ENCODE data around the gene SAXO2. TPM values are rescaled to one million over a fixed set of nuclear protein-coding genes. Genes with fewer than 3 reads are reported as not detected.
A peak's percentile ranks its signal among the peaks of the same experiment; 100 is the strongest.
"Not testable (repeated sequence)": the region's sequence is repeated elsewhere in the genome, so short reads cannot be mapped to it uniquely, and the experiment has no call there.

The SAXO2 gene
- total and polyA plus RNA-seq, 12 donors = 0.25 to 4.5 (median 2.7) TPM

GRCh38 chr15:82315519-82316246 lies 53.1 kb downstream of the SAXO2 start:
- ATAC-seq = peak; percentile 51 to 89 (median 68)
- 47 to 64% methylated on average over 23 to 24 of the region's 24 CpGs for WGBS, 2 donors

DNA sequence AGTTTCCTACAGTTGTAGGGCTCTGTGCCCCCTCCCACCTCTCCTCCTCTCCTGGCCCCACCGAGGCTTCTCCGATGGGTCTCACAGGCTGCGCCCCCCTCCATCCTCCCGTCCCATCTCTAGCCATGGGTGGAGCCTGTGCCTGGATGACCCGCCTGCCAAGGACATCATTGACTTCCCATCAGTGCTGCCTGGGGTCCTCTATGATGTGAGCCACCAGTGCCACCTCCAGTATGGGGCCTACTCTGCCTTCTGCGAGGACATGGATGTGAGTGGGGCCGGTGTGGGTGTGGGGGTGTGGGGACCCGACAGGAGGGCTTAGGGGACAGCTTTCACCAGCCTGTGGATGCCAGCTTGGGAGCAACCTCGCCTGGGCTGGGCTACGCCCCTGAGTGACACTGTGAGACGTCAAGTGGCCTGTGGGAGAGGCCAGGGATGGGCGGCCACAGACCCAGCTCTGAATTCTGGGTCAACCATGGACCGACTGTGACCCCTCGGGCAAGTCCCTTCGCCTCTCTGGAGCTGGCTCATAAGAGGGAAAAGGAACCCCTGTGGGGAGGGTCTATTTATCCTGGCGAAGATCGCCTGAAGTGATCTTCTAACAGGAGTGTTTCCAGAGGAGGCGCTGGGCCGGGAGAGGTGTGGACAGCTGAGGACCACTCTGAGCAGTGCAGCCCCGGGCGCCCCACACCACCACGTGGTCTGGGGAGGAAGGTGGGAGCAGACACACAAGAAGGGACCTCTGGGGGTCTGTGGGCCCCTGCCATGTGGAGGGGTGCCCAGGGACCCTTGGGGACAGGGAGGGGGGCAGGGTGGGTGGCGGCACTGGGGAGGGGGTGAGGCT lies 53.9 kb downstream of the SAXO2 start:
- 88 to 93% methylated on average over 23 of the region's 23 CpGs for WGBS, 2 donors
- H3K36me3 ChIP-seq; H3K4me3 ChIP-seq; intact Hi-C loops (cut with DNase I); H3K27me3 ChIP-seq; DNase-seq; H3K27ac ChIP-seq; H3K9me3 ChIP-seq; H3K4me1 ChIP-seq: not testable (repeated sequence)
- ATAC-seq = peak in 1 of 8 donors; percentile 5

More at GRCh38 chr15:82315519-82316246, 53.1 kb downstream of the SAXO2 start:
- no peaks in the 10 kb centered on the region for H3K36me3 ChIP-seq
- TF ChIP-seq CTCF (IDR thresholded peaks at IDR 0.05) = no peak
- H3K27ac ChIP-seq = no peak overlapping the region
- H3K4me1 ChIP-seq = peaks cover 0 to 10% (median 0%) of the 10 kb centered on the region in 9 donors
- intact Hi-C loops (cut with DNase I) = no loop called here
- peaks cover 0 to 2% (median 0%) of the 10 kb centered on the region in 11 donors for H3K9me3 ChIP-seq
- H3K4me3 ChIP-seq = no peak overlapping the region
- DNase-seq = peak; percentile 52 to 60
- no peaks in the 10 kb centered on the region for H3K27me3 ChIP-seq

- WGBS, 2 donors = 84 to 85% methylated on average over 12 of the region's 12 CpGs
- Histone ChIP-seq H3K27me3 (no peaks in the 10 kb centered on the region), H3K27ac (no peak overlapping the region), H3K36me3 (no peaks in the 10 kb centered on the region), H3K4me3 (no peak overlapping the region), H3K4me1 (peaks cover 0 to 10% (median 0%) of the 10 kb centered on the region in 9 donors), H3K9me3 (no peaks in the 10 kb centered on the region)
- DNase-seq (no peak), ATAC-seq (no peak)
- intact Hi-C loops (cut with DNase I) = no loop called here
- TF ChIP-seq CTCF (IDR thresholded peaks at IDR 0.05) = no peak
These were observed 54.5 kb downstream of the SAXO2 start for GRCh38 chr15:82317091-82317489.

DNA sequence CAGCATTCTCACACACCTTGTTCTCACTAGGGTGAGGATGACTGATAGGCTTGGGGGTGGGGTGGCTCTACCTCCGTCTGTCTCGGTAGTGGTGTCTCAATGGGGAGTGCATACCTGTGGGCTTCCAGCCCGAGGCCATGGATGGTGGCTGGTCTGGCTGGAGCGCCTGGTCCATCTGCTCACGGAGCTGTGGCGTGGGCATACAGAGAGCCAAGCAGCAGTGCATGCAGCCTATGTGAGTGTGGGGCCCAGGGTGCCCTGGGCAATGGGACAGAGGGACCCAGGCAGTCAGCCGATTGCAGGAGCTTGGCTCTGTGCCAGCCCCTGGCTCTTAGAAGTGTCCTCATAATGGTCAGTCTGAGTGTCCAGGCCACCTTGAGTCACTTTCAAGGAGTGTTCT lies 54.9 kb downstream of the SAXO2 start:
- ATAC-seq; H3K27me3 ChIP-seq; H3K4me3 ChIP-seq; DNase-seq; H3K9me3 ChIP-seq; H3K27ac ChIP-seq; H3K4me1 ChIP-seq; H3K36me3 ChIP-seq; intact Hi-C loops (cut with DNase I): not testable (repeated sequence)
- WGBS, 2 donors = 82 to 85% methylated on average over 7 of the region's 7 CpGs

GRCh38 chr15:82318281-82318680 lies 55.7 kb downstream of the SAXO2 start:
- H3K4me3 ChIP-seq; H3K4me1 ChIP-seq; H3K27me3 ChIP-seq; ATAC-seq; H3K9me3 ChIP-seq; H3K36me3 ChIP-seq; H3K27ac ChIP-seq; DNase-seq; intact Hi-C loops (cut with DNase I): not testable (repeated sequence)
- WGBS, 2 donors = 93 to 96% methylated on average over 8 of the region's 8 CpGs

DNA sequence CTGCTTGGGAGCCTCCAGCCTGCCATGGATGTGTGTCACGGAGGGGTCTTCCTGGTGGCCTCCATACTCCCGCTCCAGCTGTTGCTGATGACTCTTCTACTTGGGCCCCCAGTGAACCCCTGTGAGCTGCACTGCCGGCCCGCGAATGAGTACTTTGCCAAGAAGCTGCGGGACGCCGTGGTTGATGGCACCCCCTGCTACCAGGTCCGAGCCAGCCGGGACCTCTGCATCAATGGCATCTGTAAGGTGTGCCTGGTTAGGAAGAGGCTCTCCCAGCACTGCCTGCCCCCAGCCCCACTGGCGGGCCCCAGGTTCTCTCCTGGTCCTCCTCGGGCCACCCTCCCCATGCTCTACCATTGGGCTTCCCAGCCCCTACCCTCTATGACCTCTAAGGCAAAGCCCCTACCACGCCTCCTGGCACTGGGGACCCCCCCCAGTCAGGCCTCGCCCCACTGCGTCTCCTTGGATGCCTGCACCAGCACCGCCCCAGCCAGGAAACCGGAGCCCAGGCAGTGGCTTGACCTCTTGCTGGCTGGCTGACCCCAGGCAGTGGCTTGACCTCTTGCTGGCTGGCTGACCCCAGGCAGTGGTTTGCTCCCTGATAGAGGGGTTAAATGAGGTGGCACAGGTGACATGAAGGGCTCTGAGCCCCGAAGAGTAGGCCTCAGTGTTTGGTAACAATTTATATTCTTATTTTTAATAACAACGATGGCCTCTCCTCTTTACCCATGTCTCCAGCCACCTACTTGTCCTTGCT lies 57.1 kb downstream of the SAXO2 start:
- H3K36me3 ChIP-seq; H3K27ac ChIP-seq; H3K4me3 ChIP-seq; ATAC-seq; DNase-seq; intact Hi-C loops (cut with DNase I); H3K4me1 ChIP-seq; H3K9me3 ChIP-seq; H3K27me3 ChIP-seq: not testable (repeated sequence)
- 85 to 91% methylated on average over 15 to 16 of the region's 19 CpGs for WGBS, 2 donors

GRCh38 chr15:82320861-82321260 lies 58.2 kb downstream of the SAXO2 start:
- ATAC-seq; H3K4me3 ChIP-seq; H3K27me3 ChIP-seq; DNase-seq; H3K9me3 ChIP-seq; H3K27ac ChIP-seq; intact Hi-C loops (cut with DNase I); H3K4me1 ChIP-seq; H3K36me3 ChIP-seq: not testable (repeated sequence)
- WGBS, 2 donors = 69 to 70% methylated on average over 2 to 3 of the region's 6 CpGs

DNA sequence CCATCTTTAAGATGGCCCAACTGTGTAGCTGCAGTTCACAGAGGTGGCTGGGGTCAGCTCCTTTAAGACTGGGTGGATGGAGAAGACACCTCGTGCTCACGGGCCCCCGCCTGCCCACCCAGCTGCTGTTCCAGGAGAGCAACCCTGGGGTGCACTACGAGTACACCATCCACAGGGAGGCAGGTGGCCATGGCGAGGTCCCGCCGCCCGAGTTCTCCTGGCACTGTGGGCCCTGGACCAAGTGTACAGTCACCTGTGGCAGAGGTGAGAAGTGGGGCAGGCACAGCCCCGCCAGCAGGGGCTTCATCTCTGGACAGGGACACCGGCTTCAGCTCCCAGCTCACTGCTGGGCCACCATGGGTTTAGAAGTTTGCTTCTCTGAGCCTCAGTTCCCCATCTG lies 59.9 kb downstream of the SAXO2 start:
- ATAC-seq; H3K36me3 ChIP-seq; intact Hi-C loops (cut with DNase I); H3K27me3 ChIP-seq; H3K4me3 ChIP-seq; H3K9me3 ChIP-seq; H3K27ac ChIP-seq; DNase-seq; H3K4me1 ChIP-seq: not testable (repeated sequence)
- 71 to 73% methylated on average over 5 of the region's 10 CpGs for WGBS, 2 donors

DNA sequence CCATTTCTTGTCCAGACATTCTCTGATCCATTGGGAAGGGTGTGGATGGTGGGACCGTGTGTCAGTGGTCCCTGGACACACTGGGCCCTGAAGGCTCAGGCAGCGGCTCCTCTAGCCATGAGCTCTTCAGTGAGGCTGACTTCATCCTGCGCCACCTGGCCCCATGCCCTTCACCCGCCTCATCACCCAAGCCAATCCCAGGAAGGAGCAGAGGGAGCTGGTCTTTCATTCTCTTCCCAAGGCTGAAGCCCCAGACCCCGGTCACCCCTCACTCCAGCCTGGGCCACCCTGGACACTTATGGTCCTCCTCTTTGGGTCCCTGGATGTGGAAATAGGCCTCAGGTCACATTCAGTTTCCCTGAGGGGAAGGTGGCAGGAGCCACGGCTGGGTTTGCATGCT lies 62.2 kb downstream of the SAXO2 start:
- intact Hi-C loops (cut with DNase I); H3K36me3 ChIP-seq; H3K27me3 ChIP-seq; H3K27ac ChIP-seq; ATAC-seq; DNase-seq; H3K4me3 ChIP-seq; H3K9me3 ChIP-seq; H3K4me1 ChIP-seq: not testable (repeated sequence)
- 87 to 90% methylated on average over 6 of the region's 6 CpGs for WGBS, 2 donors
